Measurements from ENCODE around the gene XKR8. TPM values are rescaled to one million over a fixed set of nuclear protein-coding genes. Genes with fewer than 3 reads are reported as not detected.

XKR8 gene
- total and polyA plus RNA-seq, 10 of the 15 experiments (the other 5 are each of a cell fraction or from before 2014, with no cell fraction given) = 0.80 to 3.7 (median 2.6) TPM

GRCh38 chr1:27994060-27994459 lies 34.3 kb downstream of the XKR8 start:
- H3K9ac ChIP-seq (ENCODE audit: control insufficient read depth, insufficient read depth, low read length) = no peak overlapping the region
- H3K27ac ChIP-seq (ENCODE audit: control insufficient read depth, insufficient read depth) = no peak overlapping the region
- H4K20me1 ChIP-seq (ENCODE audit: control insufficient read depth, insufficient read depth) = no peaks in the 10 kb centered on the region
- no peak overlapping the region for H3K4me2 ChIP-seq (ENCODE audit: control insufficient read depth, insufficient read depth)
- CTCF ChIA-PET = interaction anchor here (0.5 to 1.3 kb wide), 3 partner anchors 34 to 94 kb away, joined by 3 read pairs; partner anchors contain the start of gene XKR8
- no TSS peak for BruUV-seq (replicated peaks)
- ATAC-seq (no peak), FAIRE-seq (no peak), DNase-seq (ENCODE audit: low read depth, low spot score) (no peak)
- SMC1A ChIA-PET (ENCODE audit: uncharacterized antibody, unreplicated experiment) = no interaction called here
- POLR2A ChIA-PET = no interaction called here
- H3K9me3 ChIP-seq (replicated peaks; ENCODE audit: control insufficient read depth, insufficient read depth, low read length) = no peaks in the 10 kb centered on the region
- RAD21 ChIA-PET (ENCODE audit: unreplicated experiment) = no interaction called here
- no peak for TF ChIP-seq E2F4 (IDR thresholded peaks at IDR 0.05; ENCODE audit: low read depth, low read length)
- no peak for TF ChIP-seq IKZF2 (IDR thresholded peaks at IDR 0.05)
- TF ChIP-seq HSF1 (IDR thresholded peaks at IDR 0.05; ENCODE audit: low read depth, low read length) = no peak
- TF ChIP-seq ATF2 (IDR thresholded peaks at IDR 0.05; ENCODE audit: low read length) = no peak
- TF ChIP-seq NR2F1 (conservative IDR thresholded peaks at IDR 0.05) = no peak
- no peak for TF ChIP-seq RFX5 (IDR thresholded peaks at IDR 0.05; ENCODE audit: low read depth, low read length)
- TF ChIP-seq BRCA1 (IDR thresholded peaks at IDR 0.05; ENCODE audit: low read depth, low read length) = no peak
- no peak for TF ChIP-seq SMAD5 (IDR thresholded peaks at IDR 0.05; ENCODE audit: low read depth)
- no peak for TF ChIP-seq CHD4 (IDR thresholded peaks at IDR 0.05)
- TF ChIP-seq MEF2A (IDR thresholded peaks at IDR 0.05; ENCODE audit: insufficient read depth, low read depth, low read length) = no peak
- no peak for TF ChIP-seq MXI1 (IDR thresholded peaks at IDR 0.05; ENCODE audit: low read depth, low read length)
- no peak for TF ChIP-seq RAD51 (IDR thresholded peaks at IDR 0.05)
- no peak for TF ChIP-seq HDAC6 (IDR thresholded peaks at IDR 0.05; ENCODE audit: unreplicated experiment)
- TF ChIP-seq YY1 (IDR thresholded peaks at IDR 0.05; ENCODE audit: low read depth, low read length) = no peak
- TF ChIP-seq MTA3 (IDR thresholded peaks at IDR 0.05; ENCODE audit: borderline replicate concordance, low read length) = no peak
- no peak for TF ChIP-seq MYB (IDR thresholded peaks at IDR 0.05; ENCODE audit: borderline replicate concordance, low read depth, low read length)
- TF ChIP-seq SKIL (IDR thresholded peaks at IDR 0.05; ENCODE audit: low read depth, poor library complexity, severe bottlenecking) = no peak
- no peak for TF ChIP-seq EP300 (IDR thresholded peaks at IDR 0.05; ENCODE audit: borderline replicate concordance in 1 of 2, control insufficient read depth in 1 of 2, low read depth in 2 of 2, low read length in 2 of 2)
- TF ChIP-seq NFXL1 (IDR thresholded peaks at IDR 0.05; ENCODE audit: borderline replicate concordance) = no peak
- H3K4me3 ChIP-seq = no peak overlapping the region
- H2AFZ ChIP-seq (ENCODE audit: control insufficient read depth, low read depth, low read length) = no peak overlapping the region
- peaks cover 14 to 30% of the 10 kb centered on the region in 2 experiments for H3K36me3 ChIP-seq (ENCODE audit: control insufficient read depth in 2 of 2, insufficient read depth in 2 of 2, low read length in 1 of 2)
- 0% methylated on average over 1 of the region's 1 CpG for WGBS (ENCODE audit: insufficient coverage, insufficient replicate concordance, low lambda C conversion rate, missing lambda C conversion rate)
- in situ Hi-C loops (cut with MboI) = no loop called here
- intact Hi-C loops (cut with micrococcal nuclease; ENCODE audit: unreplicated experiment) = no loop called here
- H3K27me3 ChIP-seq (replicated peaks in 1 of 2; ENCODE audit: control insufficient read depth in 2 of 2, insufficient read depth in 2 of 2, low read length in 1 of 2) = no peaks in the 10 kb centered on the region
- no peaks in the 10 kb centered on the region for H3K4me1 ChIP-seq (ENCODE audit: control insufficient read depth, insufficient read depth, low read length)
- no peaks in the 10 kb centered on the region for H3K79me2 ChIP-seq (ENCODE audit: control insufficient read depth, insufficient read depth, low read length)

Measured in GM12878 (cell line).